ENCODE data around the gene RASSF3.

The RASSF3 gene

GRCh38 chr12:64663015-64663414, 52.7 kb downstream of the RASSF3 start:
- H3K4me3 ChIP-seq (ENCODE audit: low read depth, low read length): no peak overlapping the region
- no peak for TF ChIP-seq CTCF (IDR thresholded peaks at IDR 0.05; ENCODE audit: low read depth, low read length)

GRCh38 chr12:64665514-64665913, 55.2 kb downstream of the RASSF3 start:
- no peak overlapping the region for H3K4me3 ChIP-seq (ENCODE audit: low read depth, low read length)
- TF ChIP-seq CTCF (IDR thresholded peaks at IDR 0.05; ENCODE audit: low read depth, low read length): no peak

- no peak overlapping the region for H3K4me3 ChIP-seq (ENCODE audit: low read depth, low read length)
- no peak for TF ChIP-seq CTCF (IDR thresholded peaks at IDR 0.05; ENCODE audit: low read depth, low read length)
Measured at GRCh38 chr12:64666054-64666914, 56.0 kb downstream of the RASSF3 start.

- no peak for TF ChIP-seq CTCF (IDR thresholded peaks at IDR 0.05; ENCODE audit: low read depth, low read length)
- H3K4me3 ChIP-seq (ENCODE audit: low read depth, low read length): no peak overlapping the region
Measured at GRCh38 chr12:64667793-64668192, 57.5 kb downstream of the RASSF3 start.

- H3K4me3 ChIP-seq (ENCODE audit: low read depth, low read length): no peak overlapping the region
- TF ChIP-seq CTCF (IDR thresholded peaks at IDR 0.05; ENCODE audit: low read depth, low read length): no peak
Measured at GRCh38 chr12:64669270-64669842, 59.1 kb downstream of the RASSF3 start.

- no peak overlapping the region for H3K4me3 ChIP-seq (ENCODE audit: low read depth, low read length)
Measured at GRCh38 chr12:64670019-64670418, 59.7 kb downstream of the RASSF3 start.

More at GRCh38 chr12:64670019-64670418, 59.7 kb downstream of the RASSF3 start:
- TF ChIP-seq CTCF (IDR thresholded peaks at IDR 0.05; ENCODE audit: low read depth, low read length): no peak
